NCI-H1930 (cell line): Measurements from ENCODE around the gene MYADML2.
"Not testable (repeated sequence)": the region's sequence is repeated elsewhere in the genome, so short reads cannot be mapped to it uniquely, and the experiment has no call there.

ENCODE experiments used
- DNase-seq, 2 experiments: peaks; one replicate each; lab custom pipeline; 2025; lab: John Stamatoyannopoulos, UW

Gene MYADML2

GRCh38 chr17:81924557-81925532 lies 22.2 kb downstream of the MYADML2 start:
- no peak for DNase-seq

- no peak for DNase-seq
Observed at GRCh38 chr17:81923302-81924260, 23.5 kb downstream of the MYADML2 start.

GRCh38 chr17:81922566-81923301 lies 24.3 kb downstream of the MYADML2 start:
- DNase-seq: no peak

GRCh38 chr17:81921996-81922565 lies 25.0 kb downstream of the MYADML2 start:
- DNase-seq: no peak

- DNase-seq: no peak
Observed at GRCh38 chr17:81921537-81921862, 25.5 kb downstream of the MYADML2 start.

- DNase-seq: no peak
Observed at GRCh38 chr17:81920612-81921536, 26.2 kb downstream of the MYADML2 start.

- no peak for DNase-seq
Observed at GRCh38 chr17:81918832-81919545, 28.0 kb downstream of the MYADML2 start.

- DNase-seq: not testable (repeated sequence)
Observed at GRCh38 chr17:81918333-81918669, 28.7 kb downstream of the MYADML2 start.

GRCh38 chr17:81917565-81918332 lies 29.3 kb downstream of the MYADML2 start, which contains the start of gene SIRT7:
TSS of gene SIRT7 (minus strand) at chr17:81918176. CDS start at chr17:81918131, 45 bp downstream.
- peak; percentile 78 to 89 for DNase-seq

GRCh38 chr17:81916234-81917001 lies 30.6 kb downstream of the MYADML2 start:
- no peak for DNase-seq

- DNase-seq: no peak
Observed at GRCh38 chr17:81915331-81915730, 31.7 kb downstream of the MYADML2 start.

GRCh38 chr17:81914103-81914850 lies 32.8 kb downstream of the MYADML2 start:
- DNase-seq: no peak

GRCh38 chr17:81913394-81914102 lies 33.5 kb downstream of the MYADML2 start:
- DNase-seq: no peak

- no peak for DNase-seq
Observed at GRCh38 chr17:81912441-81913309, 34.4 kb downstream of the MYADML2 start.

- DNase-seq: no peak
Observed at GRCh38 chr17:81911969-81912368, 35.1 kb downstream of the MYADML2 start.
